ENCODE results near the gene ERP44.

The ERP44 gene

DNA sequence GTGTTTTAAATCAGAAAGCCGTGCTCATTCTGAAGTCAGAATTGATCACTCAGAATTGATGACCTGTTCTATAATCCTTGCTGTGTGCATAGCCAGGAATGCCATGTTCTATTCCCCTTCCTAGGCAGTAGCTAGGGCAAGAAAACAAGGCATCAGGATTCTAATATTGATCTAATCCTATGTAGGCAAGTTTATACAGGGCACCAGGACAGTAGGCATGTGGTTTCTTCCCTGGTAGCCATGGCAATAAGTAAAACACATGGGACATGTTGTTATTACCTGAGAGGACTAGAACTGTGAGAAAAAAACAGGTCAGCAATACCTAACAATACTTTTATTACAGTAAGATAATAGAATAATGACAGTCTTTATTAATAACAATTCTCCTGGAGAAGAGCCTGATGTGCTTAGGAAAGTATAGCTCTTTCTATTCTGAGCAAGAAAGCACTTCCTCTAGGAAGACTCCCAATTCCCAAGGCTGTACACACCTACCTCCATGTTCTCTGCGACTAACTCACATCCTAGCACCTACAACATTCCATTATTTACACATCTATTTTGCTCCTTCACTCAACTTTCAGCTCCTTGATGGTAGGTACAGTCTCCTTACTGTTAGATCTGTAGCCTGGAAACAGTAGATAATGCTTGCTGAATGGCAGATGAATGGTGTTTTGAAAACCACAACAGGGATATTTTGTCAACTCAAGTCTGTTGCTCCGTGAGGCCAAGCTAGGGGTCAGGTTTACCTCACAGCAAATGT lies 121.6 kb downstream of the ERP44 start:
- Histone ChIP-seq H3K27me3 (ENCODE audit: insufficient read depth, low read length) (no peaks in the 10 kb centered on the region), H3K79me2 (ENCODE audit: control insufficient read depth, insufficient read depth, low read length, unreplicated experiment) (no peaks in the 10 kb centered on the region), H3K4me1 (ENCODE audit: control insufficient read depth, insufficient read depth, low read length, unreplicated experiment) (no peaks in the 10 kb centered on the region), H3K27ac (ENCODE audit: low read depth, low read length) (no peak overlapping the region), H3K36me3 (ENCODE audit: insufficient read depth, low read length) (no peaks in the 10 kb centered on the region), H2AFZ (ENCODE audit: low read length, unreplicated experiment) (no peak overlapping the region), H3K4me3 (ENCODE audit: low read depth, low read length) (no peak overlapping the region)

- H3K36me3 ChIP-seq (ENCODE audit: insufficient read depth, low read length), result no peaks in the 10 kb centered on the region
- no peaks in the 10 kb centered on the region for H3K4me1 ChIP-seq (ENCODE audit: control insufficient read depth, insufficient read depth, low read length, unreplicated experiment)
- no peak overlapping the region for H2AFZ ChIP-seq (ENCODE audit: low read length, unreplicated experiment)
- no peaks in the 10 kb centered on the region for H3K27me3 ChIP-seq (ENCODE audit: insufficient read depth, low read length)
- no peak overlapping the region for H3K4me3 ChIP-seq (ENCODE audit: low read depth, low read length)
- no peak overlapping the region for H3K27ac ChIP-seq (ENCODE audit: low read depth, low read length)
- H3K79me2 ChIP-seq (ENCODE audit: control insufficient read depth, insufficient read depth, low read length, unreplicated experiment), result no peaks in the 10 kb centered on the region
These were observed 125.3 kb downstream of the ERP44 start for GRCh38 chr9:99973455-99973854.

DNA sequence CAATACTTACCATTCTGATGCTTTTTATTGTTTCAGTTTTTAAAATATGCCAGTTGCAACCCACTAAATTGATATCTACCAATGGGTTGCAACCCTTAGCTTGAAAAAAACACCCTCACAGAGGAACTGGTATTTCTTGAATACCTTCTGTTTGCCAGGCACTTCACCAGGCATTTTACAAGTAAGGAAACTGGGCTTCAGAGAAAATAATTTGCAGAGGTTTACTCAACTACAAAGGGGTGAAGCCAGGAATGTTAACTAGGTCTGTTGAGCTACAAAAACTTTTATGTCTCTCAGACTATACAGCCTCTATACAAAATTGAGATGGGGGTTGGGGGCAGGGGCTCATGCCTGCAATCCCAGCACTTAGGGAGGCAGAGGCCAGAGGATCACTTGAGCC lies 127.4 kb downstream of the ERP44 start:
- Histone ChIP-seq H3K27ac (ENCODE audit: low read depth, low read length) (no peak overlapping the region), H3K79me2 (ENCODE audit: control insufficient read depth, insufficient read depth, low read length, unreplicated experiment) (no peaks in the 10 kb centered on the region), H3K36me3 (ENCODE audit: insufficient read depth, low read length) (no peaks in the 10 kb centered on the region), H3K4me1 (ENCODE audit: control insufficient read depth, insufficient read depth, low read length, unreplicated experiment) (no peaks in the 10 kb centered on the region), H3K4me3 (ENCODE audit: low read depth, low read length) (no peak overlapping the region), H3K27me3 (ENCODE audit: insufficient read depth, low read length) (no peaks in the 10 kb centered on the region), H2AFZ (ENCODE audit: low read length, unreplicated experiment) (no peak overlapping the region)

DNA sequence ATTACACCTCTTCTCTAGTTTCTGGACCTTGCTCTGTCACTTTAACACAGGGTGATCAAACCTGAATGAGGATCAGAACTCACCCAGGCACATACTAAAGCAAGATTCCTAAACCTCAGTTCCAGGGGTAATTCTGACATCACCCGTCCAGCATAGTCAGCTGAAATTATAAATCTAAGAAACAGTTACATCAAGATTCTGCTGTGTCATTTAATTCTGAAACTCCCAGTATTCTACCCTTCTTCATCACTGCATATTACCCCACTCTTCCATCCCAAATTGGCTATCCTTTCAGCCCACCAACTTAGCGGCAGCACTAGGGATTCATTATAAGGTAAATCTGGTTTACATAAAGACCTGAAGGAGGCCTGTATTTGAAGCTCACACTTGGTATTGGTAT lies 128.3 kb downstream of the ERP44 start:
- no peak overlapping the region for H3K4me3 ChIP-seq (ENCODE audit: low read depth, low read length)
- no peaks in the 10 kb centered on the region for H3K79me2 ChIP-seq (ENCODE audit: control insufficient read depth, insufficient read depth, low read length, unreplicated experiment)
- H3K4me1 ChIP-seq (ENCODE audit: control insufficient read depth, insufficient read depth, low read length, unreplicated experiment), result no peaks in the 10 kb centered on the region
- H3K27ac ChIP-seq (ENCODE audit: low read depth, low read length), result no peak overlapping the region
- H3K27me3 ChIP-seq (ENCODE audit: insufficient read depth, low read length), result no peaks in the 10 kb centered on the region
- H3K36me3 ChIP-seq (ENCODE audit: insufficient read depth, low read length), result no peaks in the 10 kb centered on the region
- no peak overlapping the region for H2AFZ ChIP-seq (ENCODE audit: low read length, unreplicated experiment)

DNA sequence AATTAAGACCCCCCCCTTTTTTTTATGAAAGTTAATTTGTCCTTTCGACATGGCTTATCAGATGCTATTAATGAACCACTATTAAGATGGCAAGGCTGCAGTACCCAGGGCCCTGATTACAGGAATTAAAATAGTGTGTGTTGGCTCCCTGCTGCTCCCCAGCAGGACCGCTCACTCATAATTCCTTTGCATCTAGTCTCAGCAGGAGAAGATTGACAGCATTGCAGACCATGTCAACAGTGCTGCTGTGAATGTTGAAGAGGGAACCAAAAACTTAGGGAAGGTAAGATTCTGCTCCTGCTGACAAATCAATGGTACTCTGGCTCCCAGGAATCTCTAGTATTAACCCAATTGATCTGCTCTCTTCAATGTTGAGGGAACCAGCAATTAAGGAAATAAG lies 131.3 kb downstream of the ERP44 start:
- Histone ChIP-seq H2AFZ (ENCODE audit: low read length, unreplicated experiment) (no peak overlapping the region), H3K36me3 (ENCODE audit: insufficient read depth, low read length) (peaks cover 7% of the 10 kb centered on the region; the same call in 1 of the 2 replicates), H3K4me1 (ENCODE audit: control insufficient read depth, insufficient read depth, low read length, unreplicated experiment) (no peaks in the 10 kb centered on the region), H3K27ac (ENCODE audit: low read depth, low read length) (no peak overlapping the region), H3K79me2 (ENCODE audit: control insufficient read depth, insufficient read depth, low read length, unreplicated experiment) (no peaks in the 10 kb centered on the region), H3K4me3 (ENCODE audit: low read depth, low read length) (no peak overlapping the region), H3K27me3 (ENCODE audit: insufficient read depth, low read length) (no peaks in the 10 kb centered on the region)

GRCh38 chr9:99966716-99967115 lies 132.1 kb downstream of the ERP44 start:
- no peak overlapping the region for H3K27ac ChIP-seq (ENCODE audit: low read depth, low read length)
- no peak overlapping the region for H2AFZ ChIP-seq (ENCODE audit: low read length, unreplicated experiment)
- no peaks in the 10 kb centered on the region for H3K27me3 ChIP-seq (ENCODE audit: insufficient read depth, low read length)
- H3K79me2 ChIP-seq (ENCODE audit: control insufficient read depth, insufficient read depth, low read length, unreplicated experiment), result no peaks in the 10 kb centered on the region
- no peaks in the 10 kb centered on the region for H3K4me1 ChIP-seq (ENCODE audit: control insufficient read depth, insufficient read depth, low read length, unreplicated experiment)
- H3K4me3 ChIP-seq (ENCODE audit: low read depth, low read length), result no peak overlapping the region
- peaks cover 7% of the 10 kb centered on the region; the same call in 1 of the 2 replicates for H3K36me3 ChIP-seq (ENCODE audit: insufficient read depth, low read length)

- Histone ChIP-seq H3K4me3 (ENCODE audit: low read depth, low read length) (no peak overlapping the region), H3K27me3 (ENCODE audit: insufficient read depth, low read length) (no peaks in the 10 kb centered on the region), H3K4me1 (ENCODE audit: control insufficient read depth, insufficient read depth, low read length, unreplicated experiment) (no peaks in the 10 kb centered on the region), H3K36me3 (ENCODE audit: insufficient read depth, low read length) (peaks cover 10% of the 10 kb centered on the region), H3K27ac (ENCODE audit: low read depth, low read length) (no peak overlapping the region), H2AFZ (ENCODE audit: low read length, unreplicated experiment) (no peak overlapping the region), H3K79me2 (ENCODE audit: control insufficient read depth, insufficient read depth, low read length, unreplicated experiment) (no peaks in the 10 kb centered on the region)
These were observed 132.8 kb downstream of the ERP44 start for GRCh38 chr9:99966001-99966400.

DNA sequence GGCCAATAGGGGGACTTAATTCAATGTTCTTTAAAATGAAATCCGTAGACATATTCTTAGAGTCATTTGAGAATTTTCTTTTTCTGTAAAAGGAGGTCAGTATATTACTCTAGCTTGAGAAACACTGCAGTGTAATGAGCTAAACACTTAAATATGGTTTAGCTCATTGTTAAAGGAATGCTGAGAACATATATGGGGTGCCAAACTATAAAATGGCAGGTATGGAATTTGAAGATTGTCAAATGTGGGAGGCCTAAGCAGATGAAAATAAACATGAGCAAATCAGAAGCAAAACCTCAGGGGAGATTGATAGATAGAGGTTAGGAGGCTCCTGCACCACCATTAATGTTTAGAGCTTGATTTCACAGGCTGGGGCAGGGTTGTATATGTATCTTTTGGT lies 134.5 kb downstream of the ERP44 start:
- H2AFZ ChIP-seq (ENCODE audit: low read length, unreplicated experiment), result no peak overlapping the region
- H3K4me3 ChIP-seq (ENCODE audit: low read depth, low read length), result no peak overlapping the region
- H3K79me2 ChIP-seq (ENCODE audit: control insufficient read depth, insufficient read depth, low read length, unreplicated experiment), result no peaks in the 10 kb centered on the region
- H3K4me1 ChIP-seq (ENCODE audit: control insufficient read depth, insufficient read depth, low read length, unreplicated experiment), result no peaks in the 10 kb centered on the region
- no peak overlapping the region for H3K27ac ChIP-seq (ENCODE audit: low read depth, low read length)
- peaks cover 13% of the 10 kb centered on the region for H3K36me3 ChIP-seq (ENCODE audit: insufficient read depth, low read length)
- H3K27me3 ChIP-seq (ENCODE audit: insufficient read depth, low read length), result no peaks in the 10 kb centered on the region

DNA sequence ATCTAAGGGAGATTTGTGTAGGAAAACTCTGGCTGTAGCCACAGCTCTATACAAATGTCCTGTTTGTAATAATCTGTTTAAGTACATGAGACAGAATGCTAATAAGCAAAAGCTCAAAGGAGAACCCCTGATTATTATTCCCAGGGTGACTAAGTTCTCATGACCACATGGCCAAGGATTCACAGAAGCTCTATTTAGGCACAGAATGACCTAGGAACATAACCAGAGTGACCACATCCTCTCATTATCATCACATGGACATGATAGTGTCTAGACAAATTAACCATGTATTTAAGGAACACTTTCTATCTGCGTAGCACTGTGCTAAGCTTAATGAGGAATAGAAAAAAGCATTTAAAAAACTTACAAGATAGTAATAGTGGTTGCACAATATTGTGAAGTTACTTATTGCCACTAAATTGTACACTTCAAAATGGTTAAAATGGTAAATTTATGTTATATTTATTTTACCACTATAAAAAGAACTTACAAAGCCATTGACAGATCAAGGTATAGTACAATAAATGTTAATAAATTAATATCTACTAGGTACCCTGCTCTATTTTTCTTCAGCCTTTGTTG lies 136.0 kb downstream of the ERP44 start:
- Histone ChIP-seq H3K36me3 (ENCODE audit: insufficient read depth, low read length) (peaks cover 13% of the 10 kb centered on the region), H3K4me1 (ENCODE audit: control insufficient read depth, insufficient read depth, low read length, unreplicated experiment) (no peaks in the 10 kb centered on the region), H3K4me3 (ENCODE audit: low read depth, low read length) (no peak overlapping the region), H3K79me2 (ENCODE audit: control insufficient read depth, insufficient read depth, low read length, unreplicated experiment) (no peaks in the 10 kb centered on the region), H3K27me3 (ENCODE audit: insufficient read depth, low read length) (no peaks in the 10 kb centered on the region), H3K27ac (ENCODE audit: low read depth, low read length) (no peak overlapping the region), H2AFZ (ENCODE audit: low read length, unreplicated experiment) (no peak overlapping the region)

DNA sequence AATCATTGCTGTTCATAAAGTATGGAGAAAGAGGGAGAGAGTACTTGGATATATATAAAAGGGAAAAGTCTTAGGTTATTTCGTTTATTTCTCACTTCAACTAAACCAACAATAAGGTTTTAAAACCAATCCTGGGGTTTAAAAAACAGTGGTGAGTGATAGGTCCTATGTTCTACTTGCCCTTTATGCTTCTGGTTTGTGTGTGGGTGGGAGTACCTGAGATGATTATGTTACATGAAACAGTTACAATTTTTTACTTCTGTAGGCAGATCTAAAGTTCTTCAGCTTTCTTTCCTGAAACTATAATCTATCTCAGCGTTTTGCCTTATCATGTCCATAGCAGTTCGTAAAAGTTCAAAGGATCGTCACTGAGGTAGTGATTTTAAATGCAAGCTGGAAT lies 143.2 kb downstream of the ERP44 start:
- Histone ChIP-seq H3K36me3 (ENCODE audit: insufficient read depth, low read length) (no peaks in the 10 kb centered on the region; the same call in none of the 2 replicates), H3K4me1 (ENCODE audit: control insufficient read depth, insufficient read depth, low read length, unreplicated experiment) (peaks cover 3% of the 10 kb centered on the region), H2AFZ (ENCODE audit: low read length, unreplicated experiment) (no peak overlapping the region), H3K27me3 (ENCODE audit: insufficient read depth, low read length) (no peaks in the 10 kb centered on the region), H3K27ac (ENCODE audit: low read depth, low read length) (no peak overlapping the region), H3K4me3 (ENCODE audit: low read depth, low read length) (no peak overlapping the region), H3K79me2 (ENCODE audit: control insufficient read depth, insufficient read depth, low read length, unreplicated experiment) (no peaks in the 10 kb centered on the region)

- no peaks in the 10 kb centered on the region for H3K79me2 ChIP-seq (ENCODE audit: control insufficient read depth, insufficient read depth, low read length, unreplicated experiment)
- H3K4me1 ChIP-seq (ENCODE audit: control insufficient read depth, insufficient read depth, low read length, unreplicated experiment), result peaks cover 3% of the 10 kb centered on the region
- no peak overlapping the region for H3K4me3 ChIP-seq (ENCODE audit: low read depth, low read length)
- no peak overlapping the region for H3K27ac ChIP-seq (ENCODE audit: low read depth, low read length)
- no peaks in the 10 kb centered on the region for H3K27me3 ChIP-seq (ENCODE audit: insufficient read depth, low read length)
- no peaks in the 10 kb centered on the region; the same call in none of the 2 replicates for H3K36me3 ChIP-seq (ENCODE audit: insufficient read depth, low read length)
- H2AFZ ChIP-seq (ENCODE audit: low read length, unreplicated experiment), result no peak overlapping the region
These were observed 144.0 kb downstream of the ERP44 start for GRCh38 chr9:99954819-99955218.

All from ACC112 (cell line).